ENCODE measurements around the gene GALNT18.
"Not testable (repeated sequence)": the region's sequence is repeated elsewhere in the genome, so short reads cannot be mapped to it uniquely, and the experiment has no call there.

Gene GALNT18

DNA sequence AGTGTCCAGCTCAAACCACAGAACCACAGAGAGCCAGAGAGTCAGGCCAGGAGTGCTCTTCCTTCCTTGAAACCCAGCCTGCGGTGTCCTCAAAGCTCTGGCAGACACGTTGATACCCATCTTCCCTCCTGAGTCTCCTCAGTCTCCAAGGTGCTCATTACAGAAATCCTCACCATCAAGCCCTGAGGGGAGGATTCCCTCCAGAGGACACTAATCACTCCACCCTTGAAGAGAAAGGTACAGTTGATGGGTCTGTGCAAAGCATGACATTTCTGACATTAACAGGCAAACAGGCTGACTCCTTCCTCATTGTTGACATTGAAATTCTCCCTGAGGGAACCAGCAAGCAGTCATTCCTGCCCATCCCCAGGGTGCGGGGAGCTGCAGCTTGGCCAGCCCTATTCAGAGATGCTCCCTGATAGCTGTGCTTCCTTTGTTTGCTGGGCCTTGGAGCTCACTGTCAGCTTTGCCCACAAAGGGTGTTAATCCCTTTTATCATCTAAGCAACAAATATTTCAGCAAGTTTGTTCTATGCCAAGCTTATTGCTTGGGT, 167.1 kb downstream of the GALNT18 start:
- no peak for DNase-seq

DNA sequence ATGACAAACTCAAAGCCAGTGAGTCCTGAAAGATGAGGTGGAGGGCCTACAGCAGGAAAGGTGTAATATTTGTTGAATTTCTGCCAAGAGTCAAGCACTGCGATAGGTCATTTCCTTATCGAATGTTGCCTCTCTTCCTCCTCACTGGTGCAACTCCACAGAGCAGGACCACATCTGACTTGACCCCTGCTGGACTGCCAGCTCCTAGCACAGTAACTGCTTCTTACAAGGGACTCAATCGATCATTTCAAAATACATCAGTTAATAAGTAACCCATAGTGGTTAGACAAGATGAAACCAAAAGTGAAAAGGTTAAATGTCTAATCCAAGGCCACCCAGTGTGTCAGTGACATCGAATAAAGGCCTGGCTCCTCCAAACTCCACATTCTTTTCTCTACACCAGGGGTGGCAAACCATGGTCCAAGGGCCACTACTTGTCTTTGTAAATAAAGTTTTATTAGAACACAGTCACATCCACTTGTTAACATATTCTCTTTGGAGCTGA, 170.3 kb downstream of the GALNT18 start:
- DNase-seq = peak; percentile 38

DNA sequence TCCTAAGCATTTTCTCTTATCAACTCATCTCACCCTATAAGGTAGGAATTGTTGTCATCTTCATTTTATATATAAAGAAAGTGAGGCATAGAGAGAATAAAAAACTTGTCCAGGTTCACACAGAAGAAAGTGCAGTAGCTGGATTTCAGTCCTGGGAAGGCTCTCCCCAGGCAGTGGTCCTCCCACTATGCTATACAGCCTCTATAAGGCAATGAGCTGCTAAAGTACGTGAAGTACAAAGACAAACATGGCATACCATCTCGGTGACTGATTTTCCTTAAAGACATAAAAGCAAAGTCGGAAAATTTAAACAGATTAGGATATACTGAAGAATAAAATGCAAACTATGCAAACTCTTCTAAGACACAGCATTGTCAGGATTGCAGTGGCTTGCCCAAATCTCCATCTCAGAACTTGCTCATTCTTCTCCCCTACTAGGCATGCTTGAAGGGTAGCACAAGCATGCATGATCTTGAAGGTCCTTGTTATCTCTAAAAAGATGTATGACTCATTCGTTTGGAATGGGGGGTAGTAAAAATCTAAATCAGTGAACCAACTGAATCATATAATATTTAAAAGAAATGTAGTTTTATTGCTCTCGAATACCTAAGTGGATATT, 171.0 kb downstream of the GALNT18 start:
- DNase-seq = peak; percentile 17

DNA sequence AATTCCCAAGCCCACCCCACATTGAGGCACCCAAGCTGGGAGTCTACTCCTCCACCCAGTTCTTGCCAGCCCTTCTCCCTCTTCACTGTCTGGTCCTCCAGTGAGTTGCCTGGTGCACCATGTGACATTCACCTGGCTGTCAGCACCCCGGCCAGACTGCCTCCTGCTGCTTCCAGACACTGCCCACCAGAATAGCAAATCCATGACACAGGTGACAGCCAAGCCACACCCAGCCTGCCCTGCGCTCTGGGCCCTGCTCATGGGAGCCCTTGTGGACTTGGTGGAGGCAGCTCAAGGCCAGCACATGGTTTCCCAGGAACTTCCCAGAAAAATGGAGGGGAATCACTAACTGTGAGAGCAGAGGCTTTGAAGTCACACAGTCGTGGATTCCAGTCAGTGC, 172.5 kb downstream of the GALNT18 start:
- no peak for DNase-seq

DNA sequence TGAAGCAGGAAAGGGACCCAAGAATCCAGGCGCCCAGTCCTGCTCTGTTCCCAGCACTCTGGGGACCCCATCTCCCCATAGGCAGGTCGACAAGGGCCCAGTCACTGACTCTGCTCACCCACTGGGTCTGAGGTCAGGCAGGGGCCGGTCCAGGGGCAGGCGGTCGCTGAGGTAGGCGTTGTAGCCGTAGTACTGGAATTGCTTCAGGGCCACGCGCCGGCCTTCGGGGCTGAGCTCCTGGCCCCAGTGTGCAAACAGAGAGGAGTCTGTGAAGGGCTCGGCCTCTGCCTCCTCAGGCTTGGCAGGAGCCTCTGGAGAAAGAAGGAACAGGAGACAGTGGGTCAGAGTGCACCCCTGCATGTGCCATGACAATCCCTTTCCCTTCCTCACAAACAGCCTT, 173.2 kb downstream of the GALNT18 start:
- DNase-seq = no peak

DNA sequence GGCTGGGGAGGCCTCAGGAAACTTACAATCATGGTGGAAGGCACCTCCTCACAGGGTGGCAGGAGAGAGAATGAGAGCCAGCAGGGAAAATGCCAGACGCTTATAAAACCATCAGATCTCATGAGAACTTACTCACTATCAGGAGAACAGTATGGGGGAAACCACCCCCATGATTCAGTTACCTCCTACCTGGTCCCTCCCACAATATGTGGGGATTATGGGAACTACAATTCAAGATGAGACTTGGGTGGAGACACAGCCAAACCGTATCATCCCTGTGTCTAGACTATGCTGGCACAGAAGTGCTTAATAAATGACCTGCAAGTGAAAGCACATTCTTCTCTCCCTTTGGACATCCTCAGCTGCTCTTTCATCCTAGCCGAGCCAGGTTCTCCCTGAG, 174.2 kb downstream of the GALNT18 start:
- DNase-seq = not testable (repeated sequence)

DNA sequence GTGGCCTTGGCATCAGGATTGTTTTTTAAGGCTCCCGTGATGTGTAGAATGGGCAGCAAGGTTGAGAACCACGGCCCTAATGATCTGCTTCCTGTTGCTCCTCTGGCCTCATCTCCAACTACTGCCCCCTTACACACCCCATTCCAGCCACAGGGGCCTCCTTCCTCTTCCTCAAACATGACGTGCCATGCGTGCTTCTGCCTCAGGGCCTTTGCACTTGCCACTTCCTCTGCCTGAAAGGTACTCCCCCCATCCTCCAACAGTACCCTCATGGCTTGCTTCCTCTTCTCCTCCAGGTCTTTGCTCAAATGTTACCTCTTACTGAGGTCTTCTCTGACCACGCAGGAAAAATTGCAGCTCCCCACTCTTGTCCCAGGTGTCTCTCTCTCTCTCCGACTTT, 174.8 kb downstream of the GALNT18 start:
- no peak for DNase-seq

DNA sequence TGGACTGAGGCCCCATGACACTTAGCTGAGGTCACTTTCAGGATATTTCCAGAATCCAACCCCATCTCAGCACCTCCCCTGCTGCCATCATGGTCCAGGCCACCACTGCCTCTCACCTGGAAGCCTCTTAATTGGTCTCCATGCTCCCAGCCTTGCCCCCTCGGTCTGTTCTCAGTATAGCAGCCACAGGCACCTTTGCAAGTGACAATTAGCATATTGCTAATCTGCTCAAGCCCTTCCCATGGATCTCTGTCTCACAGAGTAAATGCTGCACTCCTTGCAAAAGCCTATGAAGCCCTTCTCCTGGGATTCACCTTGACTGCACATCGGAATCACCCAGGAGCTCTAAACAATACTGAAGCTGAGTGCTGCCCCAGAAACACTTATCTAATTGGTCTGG, 175.2 kb downstream of the GALNT18 start:
- DNase-seq = no peak

DNA sequence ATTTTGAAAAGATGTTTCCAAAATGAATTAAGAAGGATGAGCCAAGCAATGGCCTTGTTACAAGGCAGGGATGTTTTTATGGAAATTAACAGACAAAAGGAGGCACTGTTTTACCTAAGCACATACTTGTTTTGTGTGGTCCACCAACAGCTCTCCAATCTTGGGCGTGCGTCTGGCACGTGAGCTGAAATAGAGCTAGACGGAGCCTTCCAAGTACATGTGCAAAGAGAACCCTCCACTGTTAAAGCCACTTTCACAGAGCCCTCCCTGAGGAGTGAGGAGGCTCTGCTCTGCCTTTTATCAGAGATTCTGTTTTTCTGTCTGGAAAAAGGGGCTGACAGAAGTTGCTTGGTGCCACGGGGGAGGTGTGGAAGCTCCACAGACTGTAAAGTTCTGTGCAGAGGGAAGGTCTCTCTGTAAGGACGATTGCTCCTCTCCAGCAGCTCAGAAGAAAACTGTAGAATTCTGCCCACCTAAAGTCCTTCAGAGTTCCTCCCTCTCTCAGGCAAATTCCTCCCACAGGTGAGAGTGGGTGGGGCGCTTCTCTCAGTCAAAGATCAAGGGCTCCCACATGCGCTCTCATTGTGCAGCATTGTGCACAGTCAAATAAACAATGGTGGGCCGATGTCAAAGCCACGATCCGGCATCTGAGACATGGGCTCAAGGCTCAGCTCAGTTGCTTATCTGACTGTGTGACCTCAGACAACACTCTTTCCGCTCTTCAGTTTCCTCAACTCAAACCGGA, 176.2 kb downstream of the GALNT18 start:
- DNase-seq = no peak

DNA sequence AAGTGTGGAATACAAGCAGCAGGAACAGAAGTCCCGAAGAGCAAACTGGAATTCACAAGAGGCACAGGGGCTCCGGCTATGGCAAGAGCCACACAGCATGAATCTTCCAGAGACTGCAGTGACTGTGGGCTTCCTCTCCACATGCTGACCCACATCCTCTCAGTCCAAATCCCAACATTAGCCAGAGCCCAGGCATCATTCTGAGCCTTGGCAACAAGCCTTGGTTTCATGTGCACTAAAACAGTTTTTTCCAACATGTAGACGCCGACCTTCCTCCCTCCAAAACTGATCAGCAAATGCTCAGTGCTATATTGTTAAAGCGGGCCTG, 177.0 kb downstream of the GALNT18 start:
- no peak for DNase-seq

DNA sequence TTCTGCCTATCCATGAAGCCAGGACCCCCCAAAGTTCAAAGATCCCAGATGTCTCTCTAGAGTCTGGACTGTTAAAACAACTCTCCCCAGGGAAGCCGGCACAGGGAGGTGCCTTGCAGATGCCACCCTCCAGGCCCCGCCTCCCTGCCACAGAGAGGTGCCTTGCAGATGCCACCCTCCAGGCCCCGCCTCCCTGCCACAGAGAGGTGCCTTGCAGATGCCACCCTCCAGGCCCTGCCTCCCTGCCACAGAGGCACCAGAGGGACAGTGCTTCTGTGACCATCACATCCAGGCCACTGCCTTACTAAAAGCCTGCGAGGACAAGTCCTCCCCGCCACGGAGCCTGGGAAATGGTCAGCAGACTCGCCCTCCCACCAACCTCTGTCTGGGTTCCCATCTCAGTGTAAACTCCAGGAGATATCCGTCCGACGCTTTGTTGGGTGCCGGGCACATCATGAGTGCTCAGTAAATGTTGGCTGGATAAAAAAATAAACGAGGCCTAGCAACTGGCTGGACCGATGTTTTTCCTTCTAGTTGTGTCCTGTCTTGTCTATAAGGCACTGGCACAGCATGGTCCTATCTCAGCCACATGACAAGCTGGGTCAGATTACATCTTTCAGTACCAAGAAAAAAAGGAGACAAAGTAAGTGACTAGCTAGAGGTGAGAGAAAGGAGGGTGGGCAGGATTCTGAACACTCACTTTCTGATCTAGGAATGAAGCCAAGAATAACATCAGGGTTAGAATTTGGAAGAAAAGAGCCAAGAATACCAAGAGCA, 177.6 kb downstream of the GALNT18 start:
- peak; percentile 62 for DNase-seq

DNA sequence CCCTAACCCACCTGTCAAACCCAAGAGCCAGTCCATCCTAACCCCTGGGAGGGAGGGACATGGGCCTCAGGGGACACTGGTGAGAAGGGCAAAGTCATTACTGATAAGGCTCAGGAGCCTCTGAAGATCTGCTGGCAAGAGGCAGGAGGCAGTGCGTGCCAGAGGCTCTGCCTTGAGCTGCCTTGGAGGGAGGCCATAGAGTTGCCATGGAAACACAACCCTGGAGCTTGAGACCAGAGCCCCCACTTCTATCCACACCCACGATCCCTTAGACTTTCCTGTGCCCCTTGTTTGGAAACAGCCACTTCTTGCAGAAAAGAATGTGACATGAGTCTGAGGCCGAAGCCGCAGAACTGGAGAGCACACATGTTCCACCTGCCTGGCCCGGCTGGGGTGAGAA, 179.0 kb downstream of the GALNT18 start:
- no peak for DNase-seq

DNA sequence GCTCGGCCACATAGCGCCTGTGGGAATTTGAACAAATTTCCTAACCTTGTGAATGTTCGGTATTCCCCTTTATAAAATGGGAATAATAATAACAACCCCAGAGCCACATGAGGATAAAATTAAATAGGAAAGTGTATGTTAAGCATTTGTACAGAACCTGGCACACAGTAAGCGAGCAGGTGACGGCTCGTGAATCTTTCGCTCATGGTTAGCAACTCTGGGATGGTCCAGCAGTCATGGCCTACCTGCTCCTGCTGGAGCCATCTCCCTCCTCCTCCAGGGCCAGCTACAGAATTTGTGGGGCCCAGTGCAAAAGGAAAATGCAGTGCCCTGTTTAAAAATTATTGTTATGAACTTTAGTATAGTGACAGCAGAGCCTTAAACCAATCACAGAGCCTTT, 180.3 kb downstream of the GALNT18 start:
- DNase-seq = no peak

DNA sequence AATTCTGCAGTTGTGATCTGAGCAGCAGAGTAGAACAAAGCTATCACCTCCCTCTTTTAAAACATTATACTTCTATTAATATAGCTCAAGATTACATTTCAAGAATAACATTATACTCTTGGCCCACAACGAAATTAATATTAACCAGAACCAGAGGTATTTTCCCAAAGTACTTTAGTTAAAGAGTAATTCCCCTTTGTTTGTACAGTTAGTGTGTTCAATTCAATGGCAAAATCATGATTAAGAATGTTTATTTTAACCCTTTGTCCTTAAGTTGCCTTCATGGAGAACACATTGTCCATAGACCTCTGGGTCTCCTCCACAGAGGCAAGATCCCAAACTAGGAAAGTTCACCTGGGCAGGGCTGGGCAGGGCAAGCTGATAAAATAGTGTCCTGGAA, 180.7 kb downstream of the GALNT18 start:
- DNase-seq = no peak

DNA sequence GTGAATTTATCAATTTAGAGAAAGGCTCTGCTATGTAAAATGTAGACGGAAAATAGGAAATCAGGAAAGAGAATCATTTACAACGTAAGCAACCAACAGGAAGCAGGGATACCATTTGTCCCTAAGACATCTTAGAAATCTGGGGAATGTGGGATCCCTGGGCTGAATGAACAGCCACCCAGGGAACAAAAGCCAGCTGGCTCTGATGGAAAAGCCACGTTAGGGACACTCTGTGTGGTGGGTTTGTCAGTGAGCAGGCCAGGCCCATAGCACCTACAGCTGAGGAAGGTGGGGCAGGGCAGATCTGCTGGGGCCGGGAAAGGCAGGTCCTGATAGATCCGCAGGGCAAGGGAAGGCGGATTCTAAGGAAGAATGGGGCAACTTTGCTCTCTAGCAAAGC, 181.7 kb downstream of the GALNT18 start:
- no peak for DNase-seq

DNA sequence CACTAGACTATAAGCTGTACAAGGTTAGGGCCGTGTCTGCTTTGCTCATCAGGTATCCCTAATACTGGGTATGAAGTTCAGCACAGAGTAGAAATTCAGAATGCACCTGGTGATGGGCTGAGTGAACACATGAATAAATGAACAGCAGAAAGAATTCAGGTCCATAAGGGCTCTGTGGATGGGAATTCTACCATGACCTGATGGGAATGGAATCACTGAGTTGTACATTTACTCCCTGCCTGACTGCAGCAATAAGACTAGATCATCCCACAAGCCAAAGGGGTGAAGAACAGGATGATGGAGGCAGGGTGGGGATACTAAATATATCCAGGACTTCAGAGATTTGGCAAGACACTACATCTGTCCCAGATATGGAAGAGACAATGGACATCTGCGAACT, 182.2 kb downstream of the GALNT18 start:
- no peak for DNase-seq

DNA sequence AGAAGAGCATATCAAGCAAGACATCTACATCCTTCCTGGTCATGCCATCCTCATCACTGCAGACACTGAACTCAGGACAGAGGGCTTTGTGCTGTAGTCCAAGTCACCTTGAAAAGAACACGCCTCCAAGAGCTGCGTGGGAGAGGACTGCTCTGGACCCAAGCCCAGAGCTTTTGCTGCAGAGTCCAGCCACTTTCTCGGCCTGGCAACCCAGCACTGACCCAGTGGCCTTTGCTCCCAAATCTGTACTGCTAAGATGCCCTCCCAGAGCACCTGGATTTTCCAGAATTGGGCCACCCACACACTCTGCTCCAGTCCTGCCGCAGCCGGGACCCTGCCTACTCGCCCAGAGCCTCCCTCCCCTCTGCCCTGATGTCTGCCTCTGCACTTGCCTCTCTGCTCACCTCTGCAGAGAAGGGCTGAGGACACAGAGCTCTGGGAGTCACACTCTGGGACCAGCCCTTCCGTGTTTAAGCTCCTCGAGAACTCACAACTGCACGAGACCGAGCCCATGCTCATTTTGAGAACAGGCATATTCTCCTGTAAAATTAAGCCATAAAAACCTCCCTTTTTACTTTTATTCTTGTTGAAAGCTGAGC, 185.0 kb downstream of the GALNT18 start:
- no peak for DNase-seq

DNA sequence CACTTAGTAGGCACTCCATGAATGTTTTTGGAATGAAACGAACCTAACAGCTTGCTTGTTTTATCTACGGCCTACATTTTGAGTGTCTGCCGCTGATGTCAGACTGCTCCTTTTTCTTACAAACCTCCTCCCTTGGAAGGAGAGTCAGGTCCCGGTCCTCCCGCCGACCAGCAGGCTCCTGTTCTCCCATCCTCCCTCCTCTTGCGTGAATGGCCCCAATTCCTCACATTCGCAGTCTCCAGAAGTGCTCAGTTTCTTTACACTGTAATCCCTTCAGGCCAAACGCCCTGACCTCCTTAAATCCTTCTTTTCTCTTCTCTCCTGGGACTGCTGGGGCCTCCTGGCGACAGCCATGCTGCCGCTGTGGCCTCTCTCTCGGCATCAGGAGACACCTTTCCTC, 186.2 kb downstream of the GALNT18 start:
- no peak for DNase-seq

DNA sequence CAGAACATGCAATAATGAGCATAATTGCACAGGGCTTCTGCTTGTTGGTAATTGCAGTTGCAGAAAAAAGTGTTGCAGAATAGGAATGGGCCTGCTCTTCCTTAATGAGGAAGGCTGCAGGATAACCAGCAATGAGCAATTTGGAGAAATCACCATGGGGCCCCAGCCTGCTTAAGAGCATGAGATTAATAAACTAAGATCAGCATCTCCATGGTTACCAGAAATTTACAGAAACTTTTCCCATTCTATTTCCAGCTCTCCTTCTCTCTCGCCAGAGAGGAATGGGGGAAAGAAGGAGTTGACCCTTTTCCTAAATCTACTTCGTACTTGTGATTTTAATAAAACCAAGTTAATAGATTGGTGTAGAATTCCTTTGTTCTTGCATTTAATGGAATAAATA, 187.8 kb downstream of the GALNT18 start:
- DNase-seq = no peak

DNA sequence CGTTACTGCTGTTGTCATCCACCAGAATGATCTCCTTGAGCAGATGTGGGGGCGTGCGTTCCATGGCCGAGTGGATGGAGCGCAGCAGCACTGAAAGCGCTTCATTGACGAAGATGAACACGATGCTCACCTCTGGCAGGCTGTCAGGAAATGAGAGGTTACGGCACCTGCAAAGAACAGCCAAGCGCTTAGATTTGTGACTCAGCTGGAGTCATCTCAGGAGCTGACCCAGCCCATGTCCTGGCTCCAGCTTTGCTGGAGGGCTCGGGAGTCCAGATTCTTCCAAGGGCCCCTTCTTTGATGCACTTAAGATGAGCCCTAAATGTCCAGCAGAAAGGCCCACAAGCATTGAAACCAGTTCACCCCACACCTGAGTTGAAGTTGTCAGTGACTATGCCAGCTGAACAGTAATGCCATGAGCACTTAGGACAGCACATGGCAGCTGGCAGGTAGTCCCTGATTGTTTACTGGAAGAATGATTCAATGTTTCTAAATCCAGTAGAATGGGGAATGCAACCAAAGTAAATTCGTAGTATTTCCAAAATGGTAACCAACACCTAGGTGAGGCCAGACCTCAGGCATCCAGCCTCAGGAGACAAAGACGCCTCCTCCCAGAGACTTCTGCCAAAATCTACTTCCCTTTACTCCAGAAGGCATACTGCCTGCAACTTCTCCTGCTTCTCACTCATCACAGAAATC, 189.0 kb downstream of the GALNT18 start:
- no peak for DNase-seq

DNA sequence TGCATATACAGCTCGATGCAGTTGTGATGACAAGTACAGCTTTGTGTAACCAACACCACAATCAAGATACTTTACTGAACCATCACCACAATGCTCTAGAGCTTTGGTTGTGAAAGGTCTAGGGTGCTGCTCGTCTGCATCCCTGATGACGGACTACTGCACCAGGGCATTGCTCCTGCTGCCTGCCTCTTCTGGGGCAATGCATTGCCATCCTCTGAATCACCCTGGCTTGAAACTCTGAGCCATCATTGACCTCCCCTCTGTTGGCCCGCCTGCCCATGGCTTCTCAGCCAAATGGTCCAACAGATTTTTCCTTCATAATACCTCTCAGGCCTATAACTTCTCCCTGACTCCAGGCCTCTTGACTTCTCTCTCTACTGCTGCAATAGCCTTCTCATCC, 191.4 kb downstream of the GALNT18 start:
- no peak for DNase-seq

DNA sequence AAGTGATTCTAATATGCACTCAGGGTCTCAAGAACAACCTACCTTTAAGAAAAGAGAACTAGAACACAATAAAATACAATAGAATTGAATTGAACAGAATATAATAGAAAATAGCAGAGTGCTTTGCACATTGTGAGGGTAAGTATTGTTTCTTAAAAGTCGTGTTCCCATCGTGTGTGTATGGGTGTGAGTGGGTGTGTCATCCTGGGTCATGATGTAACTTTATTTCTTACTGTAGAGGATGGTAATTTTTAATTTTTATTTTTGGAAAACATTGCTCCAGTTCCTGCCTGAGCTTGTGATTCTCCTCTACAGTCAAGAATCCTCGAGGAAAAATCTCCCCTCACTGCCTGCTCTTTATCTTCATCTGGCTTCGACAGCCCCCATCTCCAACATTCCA, 193.1 kb downstream of the GALNT18 start:
- no peak for DNase-seq

DNA sequence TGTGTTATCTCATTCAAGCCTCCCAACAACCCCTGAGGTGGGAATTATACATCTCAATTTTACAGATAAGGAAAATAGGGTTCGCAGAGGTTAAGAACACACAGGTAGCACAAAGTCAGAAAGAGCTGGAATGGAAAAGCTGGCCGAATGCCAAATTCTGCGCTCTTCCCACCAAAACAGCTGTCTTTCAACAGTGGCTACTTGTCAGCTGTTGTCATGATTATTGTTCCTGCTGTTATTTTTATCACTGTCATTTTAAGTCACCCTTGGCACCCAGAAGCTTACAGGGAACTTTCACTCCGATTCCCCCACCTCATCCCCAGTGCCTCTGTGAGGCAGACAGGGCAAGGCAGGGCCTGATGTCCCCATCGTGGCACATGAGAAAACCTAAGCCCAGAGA, 194.3 kb downstream of the GALNT18 start:
- DNase-seq = no peak

All from kidney glomerular epithelial cell (primary cell).